IMR-90 (cell line): ENCODE data around the gene EXOC2. TPM values are rescaled to one million over a fixed set of nuclear protein-coding genes. Genes with fewer than 3 reads are reported as not detected.

Experiments used
- ATAC-seq: fragments of 200-7000 bp; cut with Tn5 transposase; 2 replicates; pipeline ENCODE4 v1.9.1; 2020; ENCODE audit warnings: low read depth, mild to moderate bottlenecking, moderate library complexity
- BruUV-seq: library from RNA; stranded (reverse); fragments of 400-500 nt; replicated peaks from 2 replicates; lab custom pipeline; 2021; lab: Mats Ljungman, UMichigan
- CTCF ChIA-PET: fragments of 300-600 bp; formaldehyde crosslinking; extraction: SDS; loops from one replicate; lab custom pipeline; 2021; ENCODE audit warnings: antibody characterized with exemption; lab: Yijun Ruan, JAX
- POLR2A ChIA-PET: fragments of 300-600 bp; sonication (Branson Sonifier 250); formaldehyde crosslinking; loops from one replicate; lab custom pipeline; 2022; ENCODE audit warnings: antibody characterized with exemption; ENCODE audit not compliant: unreplicated experiment; lab: Charles Lee
- DNase-seq: peaks from one replicate; pipeline ENCODE4 v3.0.0; 2013
- H2AFZ ChIP-seq: replicated peaks from 2 replicates; pipeline ENCODE3; 2013; ENCODE audit warnings: low read length, mild to moderate bottlenecking; ENCODE audit not compliant: poor library complexity
- H2AK5ac ChIP-seq: 2 replicates; pipeline ENCODE4 v1.6.1; 2013; ENCODE audit warnings: low read depth, low read length, inconsistent platforms
- H2AK9ac ChIP-seq: replicated peaks from 2 replicates; pipeline ENCODE3; 2013; ENCODE audit warnings: mild to moderate bottlenecking, low read depth, low read length, moderate library complexity; ENCODE audit not compliant: poor library complexity
- H2BK120ac ChIP-seq: 2 replicates; pipeline ENCODE4 v1.6.1; 2013; ENCODE audit warnings: low read depth, low read length, inconsistent platforms
- H2BK15ac ChIP-seq: 3 replicates; pipeline ENCODE4 v1.6.1; 2013; ENCODE audit warnings: low read depth, low read length, inconsistent platforms
- H2BK20ac ChIP-seq: 2 replicates; pipeline ENCODE4 v1.6.1; 2013; ENCODE audit warnings: low read depth, mild to moderate bottlenecking, inconsistent platforms, low read length, moderate library complexity
- H2BK5ac ChIP-seq: 2 replicates; pipeline ENCODE4 v1.6.1; 2013; ENCODE audit warnings: mild to moderate bottlenecking, low read depth, low read length, inconsistent platforms; ENCODE audit not compliant: poor library complexity, severe bottlenecking
- H3K14ac ChIP-seq: replicated peaks from 2 replicates; pipeline ENCODE4 v1.6.1; 2013; ENCODE audit warnings: low read depth, low read length, inconsistent platforms
- H3K18ac ChIP-seq: 2 replicates; pipeline ENCODE4 v1.6.1; 2013; ENCODE audit warnings: low read depth, low read length, control low read depth
- H3K23ac ChIP-seq: 2 replicates; pipeline ENCODE4 v1.6.1; 2013; ENCODE audit warnings: low read depth, low read length, inconsistent platforms
- H3K27ac ChIP-seq: 2 replicates; pipeline ENCODE4 v1.5.1; 2013; ENCODE audit warnings: mild to moderate bottlenecking, control low read depth, low read length; ENCODE audit not compliant: insufficient read depth
- H3K27me3 ChIP-seq: 2 replicates; pipeline ENCODE4 v1.6.1; 2013; ENCODE audit warnings: low read length; ENCODE audit not compliant: control insufficient read depth, insufficient read depth
- H3K36me3 ChIP-seq: 2 replicates; pipeline ENCODE4 v1.6.1; 2013; ENCODE audit warnings: low read length, mixed read lengths; ENCODE audit not compliant: control insufficient read depth, insufficient read depth
- H3K4ac ChIP-seq: 2 replicates; pipeline ENCODE4 v1.6.1; 2013; ENCODE audit warnings: low read depth, low read length, inconsistent platforms
- H3K4me1 ChIP-seq: 2 replicates; pipeline ENCODE4 v1.6.1; 2013; ENCODE audit warnings: low read length, mixed read lengths; ENCODE audit not compliant: control insufficient read depth, insufficient read depth
- H3K4me2 ChIP-seq: 2 replicates; pipeline ENCODE4 v1.6.1; 2013; ENCODE audit warnings: low read depth, mild to moderate bottlenecking, control low read depth, low read length, moderate library complexity
- H3K4me3 ChIP-seq: 2 replicates; pipeline ENCODE4 v1.5.1; 2013; ENCODE audit warnings: low read depth, mild to moderate bottlenecking, control low read depth, low read length, moderate library complexity; ENCODE audit not compliant: insufficient read depth
- H3K56ac ChIP-seq: 2 replicates; pipeline ENCODE4 v1.6.1; 2013; ENCODE audit warnings: low read length, inconsistent platforms; ENCODE audit not compliant: insufficient read depth; ENCODE audit errors: extremely low read depth
- H3K79me1 ChIP-seq, 2 experiments: 2 replicates each; pipeline ENCODE4 v1.6.1; 2013; ENCODE audit warnings: low read length in 2 of 2, inconsistent platforms in 1 of 2, low read depth in 1 of 2
- H3K9ac ChIP-seq: 2 replicates; pipeline ENCODE4 v1.6.1; 2013; ENCODE audit warnings: low read depth, low read length, control low read depth
- H3K9me1 ChIP-seq: 2 replicates; pipeline ENCODE4 v1.6.1; 2013; ENCODE audit warnings: low read length, inconsistent platforms; ENCODE audit not compliant: insufficient read depth
- H3K9me3 ChIP-seq: 2 replicates; pipeline ENCODE4 v1.6.1; 2013; ENCODE audit warnings: low read length; ENCODE audit not compliant: control insufficient read depth, insufficient read depth
- H4K20me1 ChIP-seq: 2 replicates; pipeline ENCODE4 v1.6.1; 2013; ENCODE audit warnings: low read length, inconsistent platforms; ENCODE audit not compliant: insufficient read depth
- H4K5ac ChIP-seq: 2 replicates; pipeline ENCODE4 v1.6.1; 2013; ENCODE audit warnings: mild to moderate bottlenecking, low read depth, low read length, control low read depth
- H4K8ac ChIP-seq, 2 experiments: 2 replicates each; pipeline ENCODE4 v1.6.1; 2013; ENCODE audit warnings: low read depth in 2 of 2, low read length in 2 of 2, control low read depth in 1 of 2, inconsistent platforms in 1 of 2
- H4K91ac ChIP-seq: 2 replicates; pipeline ENCODE4 v1.6.1; 2013; ENCODE audit warnings: low read depth, low read length, inconsistent platforms; ENCODE audit not compliant: insufficient read depth
- BHLHE40 ChIP-seq: fragments of 150-350 bp; IDR thresholded peaks from 2 replicates; pipeline ENCODE4 v1.6.1; 2016; ENCODE audit warnings: mild to moderate bottlenecking, low read depth, low read length
- CEBPB ChIP-seq: IDR thresholded peaks from 2 replicates; pipeline ENCODE4 v1.6.1; 2012; ENCODE audit warnings: low read depth, low read length, improper control_type of control experiment
- CHD1 ChIP-seq: IDR thresholded peaks from 2 replicates; pipeline ENCODE4 v1.6.1; 2012; ENCODE audit warnings: low read depth, low read length, improper control_type of control experiment
- ELK1 ChIP-seq: fragments of 150-350 bp; IDR thresholded peaks from 2 replicates; pipeline ENCODE4 v1.6.1; 2016; ENCODE audit warnings: low read depth, mild to moderate bottlenecking, low read length, moderate library complexity, borderline replicate concordance
- FOS ChIP-seq: fragments of 150-350 bp; IDR thresholded peaks from 2 replicates; pipeline ENCODE4 v1.6.1; 2016; ENCODE audit warnings: low read depth, low read length
- MAFK ChIP-seq: IDR thresholded peaks from 2 replicates; pipeline ENCODE4 v1.6.1; 2012; ENCODE audit warnings: low read depth, low read length, improper control_type of control experiment
- MAZ ChIP-seq: IDR thresholded peaks from 2 replicates; pipeline ENCODE4 v1.6.1; 2012; ENCODE audit warnings: low read depth, mild to moderate bottlenecking, low read length, improper control_type of control experiment, moderate library complexity, borderline replicate concordance
- MXI1 ChIP-seq: IDR thresholded peaks from 2 replicates; pipeline ENCODE4 v1.6.1; 2012; ENCODE audit warnings: low read depth, mild to moderate bottlenecking, low read length, moderate library complexity, borderline replicate concordance
- NFE2L2 ChIP-seq: fragments of 150-350 bp; IDR thresholded peaks from 2 replicates; pipeline ENCODE4 v1.6.1; 2016; ENCODE audit warnings: low read depth, mild to moderate bottlenecking, low read length
- POLR2A ChIP-seq: IDR thresholded peaks from 2 replicates; pipeline ENCODE4 v1.6.1; 2012; ENCODE audit warnings: mild to moderate bottlenecking, low read depth, low read length
- RAD21 ChIP-seq: IDR thresholded peaks from 2 replicates; pipeline ENCODE4 v1.6.1; 2012; ENCODE audit warnings: low read length, improper control_type of control experiment
- RCOR1 ChIP-seq: IDR thresholded peaks from 2 replicates; pipeline ENCODE4 v1.6.1; 2012; ENCODE audit warnings: mild to moderate bottlenecking, low read length, improper control_type of control experiment; ENCODE audit not compliant: insufficient replicate concordance
- RFX5 ChIP-seq: IDR thresholded peaks from 2 replicates; pipeline ENCODE4 v1.8.0; 2012; ENCODE audit warnings: low read depth, mild to moderate bottlenecking, low read length, moderate library complexity
- SMC3 ChIP-seq: fragments of 150-350 bp; IDR thresholded peaks from 2 replicates; pipeline ENCODE4 v1.6.1; 2016; ENCODE audit warnings: low read depth, mild to moderate bottlenecking, antibody characterized with exemption, low read length, moderate library complexity
- USF2 ChIP-seq: fragments of 150-350 bp; IDR thresholded peaks from 2 replicates; pipeline ENCODE4 v1.6.1; 2017; ENCODE audit warnings: mild to moderate bottlenecking, antibody characterized with exemption, low read length, low read depth
- WGBS, 2 experiments: methylation state at CpG; one replicate each; pipeline versions ENCODE4 v1.1.5 to v1.1.7; 2013; ENCODE audit warnings: missing lambda C conversion rate in 2 of 2; ENCODE audit not compliant: insufficient read length in 1 of 2; ENCODE audit errors: extremely low coverage in 2 of 2; 5-methylcytosine and 5-hydroxymethylcytosine counted together
- dilution Hi-C: fragments of 300-500 bp; cut with HindIII; formaldehyde crosslinking; loops from one replicate; pipeline ENCODE4 v1.14.3; 2018; ENCODE audit warnings: low sequenced_read_pairs; ENCODE audit not compliant: unreplicated experiment
- in situ Hi-C: fragments of 300-500 bp; cut with MboI; formaldehyde crosslinking; loops from 3 replicates; pipeline ENCODE4 v1.14.3; 2019; ENCODE audit warnings: low sequenced_read_pairs, inconsistent platforms, mixed read lengths
- intact Hi-C: fragments of 100-400 bp; cut with micrococcal nuclease; formaldehyde crosslinking; loops from 2 replicates; pipeline ENCODE4 v1.10.0; 2022
- polyA plus RNA-seq, 3 experiments: library from polyadenylated mRNA; depleted of rRNA; stranded (reverse); fragments of >200 nt; gene quantifications; 2 replicates each; pipeline ENCODE4 v1.2.3, GENCODE V29; 2012; ENCODE audit warnings: low replicate concordance in 1 of 3
- total RNA-seq: library from RNA; depleted of rRNA; stranded (reverse); fragments of >200 nt; gene quantifications from 2 replicates; pipeline ENCODE4 v1.2.3, GENCODE V29; 2012
- TF ChIP-seq, protein P1 (sequence below): conservative IDR thresholded peaks from 2 replicates; pipeline ENCODE4 v1.5.1; 2012; ENCODE audit warnings: mild to moderate bottlenecking, low read depth, low read length, improper control_type of control experiment

Gene EXOC2
- total and polyA plus RNA-seq, 2 of the 4 experiments (the other 2 are of a cell fraction): 13.1 to 37.3 TPM

DNA sequence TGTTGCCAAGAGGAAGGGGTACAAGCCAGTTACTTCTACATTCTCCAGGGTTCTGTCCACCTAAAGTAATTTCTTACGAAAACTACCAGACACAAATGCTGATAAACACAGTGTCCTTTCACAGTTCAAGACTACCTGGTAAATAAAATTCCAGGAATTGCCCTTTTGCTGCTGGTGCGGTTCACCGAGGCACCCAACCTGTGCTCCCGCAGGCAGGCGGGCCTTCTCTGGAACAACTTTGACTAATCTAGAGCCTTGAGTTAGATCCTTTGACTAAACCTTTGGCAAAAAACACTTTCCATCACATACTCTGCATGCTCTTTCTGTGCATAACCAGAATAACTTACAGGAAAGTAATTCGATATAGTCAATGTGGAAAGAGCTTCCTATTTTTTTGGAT lies 143.0 kb downstream of the EXOC2 start:
- Histone ChIP-seq H3K9me3 (no peaks in the 10 kb centered on the region), H2AFZ (no peak overlapping the region), H3K4ac (no peak overlapping the region), H4K91ac (no peak overlapping the region), H3K23ac (no peak overlapping the region), H3K4me3 (no peak overlapping the region), H2AK5ac (no peak overlapping the region), H3K56ac (no peak overlapping the region), H3K79me1 (no peaks in the 10 kb centered on the region), H3K36me3 (peaks cover 12% of the 10 kb centered on the region), H3K18ac (no peak overlapping the region), H4K8ac (no peak overlapping the region), H2BK120ac (no peak overlapping the region), H3K4me1 (no peaks in the 10 kb centered on the region; the same call in 1 of the 2 replicates), H2BK15ac (no peak overlapping the region), H3K9me1 (no peaks in the 10 kb centered on the region), H2BK5ac (no peak overlapping the region), H3K27ac (no peak overlapping the region), H2AK9ac (no peak overlapping the region), H3K4me2 (no peak overlapping the region), H3K27me3 (no peaks in the 10 kb centered on the region), H3K14ac (no peak overlapping the region), H4K20me1 (no peaks in the 10 kb centered on the region), H3K9ac (no peak overlapping the region), H2BK20ac (no peak overlapping the region), H4K5ac (no peak overlapping the region)
- no peak for TF ChIP-seq RFX5
- no peak for TF ChIP-seq MXI1
- TF ChIP-seq BHLHE40: no peak
- no peak for TF ChIP-seq USF2
- TF ChIP-seq MAFK: no peak
- TF ChIP-seq NFE2L2: no peak
- TF ChIP-seq ELK1: no peak
- no peak for TF ChIP-seq MAZ
- TF ChIP-seq SMC3: no peak
- TF ChIP-seq POLR2A: no peak
- no peak for TF ChIP-seq CHD1
- TF ChIP-seq FOS: no peak
- TF ChIP-seq CEBPB: no peak
- TF ChIP-seq, protein P1, sequence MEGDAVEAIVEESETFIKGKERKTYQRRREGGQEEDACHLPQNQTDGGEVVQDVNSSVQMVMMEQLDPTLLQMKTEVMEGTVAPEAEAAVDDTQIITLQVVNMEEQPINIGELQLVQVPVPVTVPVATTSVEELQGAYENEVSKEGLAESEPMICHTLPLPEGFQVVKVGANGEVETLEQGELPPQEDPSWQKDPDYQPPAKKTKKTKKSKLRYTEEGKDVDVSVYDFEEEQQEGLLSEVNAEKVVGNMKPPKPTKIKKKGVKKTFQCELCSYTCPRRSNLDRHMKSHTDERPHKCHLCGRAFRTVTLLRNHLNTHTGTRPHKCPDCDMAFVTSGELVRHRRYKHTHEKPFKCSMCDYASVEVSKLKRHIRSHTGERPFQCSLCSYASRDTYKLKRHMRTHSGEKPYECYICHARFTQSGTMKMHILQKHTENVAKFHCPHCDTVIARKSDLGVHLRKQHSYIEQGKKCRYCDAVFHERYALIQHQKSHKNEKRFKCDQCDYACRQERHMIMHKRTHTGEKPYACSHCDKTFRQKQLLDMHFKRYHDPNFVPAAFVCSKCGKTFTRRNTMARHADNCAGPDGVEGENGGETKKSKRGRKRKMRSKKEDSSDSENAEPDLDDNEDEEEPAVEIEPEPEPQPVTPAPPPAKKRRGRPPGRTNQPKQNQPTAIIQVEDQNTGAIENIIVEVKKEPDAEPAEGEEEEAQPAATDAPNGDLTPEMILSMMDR: no peak
- TF ChIP-seq RAD21: no peak
- TF ChIP-seq RCOR1: no peak
- ATAC-seq (no peak; the same call in 1 of the 2 replicates), DNase-seq (no peak)
- intact Hi-C loops: no loop called here
- WGBS, 2 experiments: 93% methylated on average over 4 of the region's 6 CpGs; no CpG with 5 or more reads in 1 of the 2 experiments
- POLR2A ChIA-PET: no interaction called here
- no TSS peak for BruUV-seq
- dilution Hi-C loops: no loop called here
- in situ Hi-C loops: no loop called here
- CTCF ChIA-PET: no interaction called here
